Gastrocnemius medialis (tissue), 4 donors: Measurements from ENCODE around the gene CDK17.

Experiments used
- CTCF ChIP-seq, 5 experiments: fragments of 450-650 bp in 3 of 5; fragments of 200-600 bp in 2 of 5; sonication (generic) in 2 of 5; IDR thresholded peaks in 4 of 5; conservative IDR thresholded peaks in 1 of 5; 1 replicate in 4 of 5; 2 replicates in 1 of 5; pipeline ENCODE4 v1.5.1; 2016 to 2019; ENCODE audit warnings: antibody characterized with exemption in 5 of 5, mild to moderate bottlenecking in 3 of 5, moderate library complexity in 3 of 5
- POLR2A ChIP-seq, 2 donors: fragments of 450-650 bp; IDR thresholded peaks; one replicate each; pipeline ENCODE4 v1.6.1; 2017; ENCODE audit warnings: antibody characterized with exemption in 2 of 2, mild to moderate bottlenecking in 2 of 2, moderate library complexity in 2 of 2

GRCh38 chr12:96248136-96248931 is 151.9 kb downstream of the CDK17 start:
- TF ChIP-seq CTCF (IDR thresholded peaks at IDR 0.05 in 4 of 5, conservative IDR thresholded peaks at IDR 0.05 in 1 of 5) (no peak), POLR2A (IDR thresholded peaks at IDR 0.05) (no peak)
